22Rv1 (cell line): ENCODE data around the gene ZNF614.

Source experiments
- CTCF ChIP-seq: fragments of 450-650 bp; IDR thresholded peaks from 2 replicates; pipeline ENCODE4 v1.5.1; 2017; ENCODE audit warnings: mild to moderate bottlenecking
- ZFX ChIP-seq: fragments of 450-650 bp; IDR thresholded peaks from 2 replicates; pipeline ENCODE4 v1.6.1; 2017; ENCODE audit warnings: antibody characterized with exemption, borderline replicate concordance

GRCh38 chr19:51983361-51983760 is 44.8 kb downstream of the ZNF614 start:
- TF ChIP-seq CTCF (no peak), ZFX (no peak)
